AG04450 (cell line): ENCODE data around the gene CBLN3. TPM values are rescaled to one million over a fixed set of nuclear protein-coding genes. Genes with fewer than 3 reads are reported as not detected.
A peak's percentile ranks its signal among the peaks of the same experiment; 100 is the strongest.

Source experiments
- CTCF ChIA-PET: fragments of 300-600, 350-600 bp; formaldehyde crosslinking; extraction: SDS; loops from one replicate; lab custom pipeline; 2022; ENCODE audit warnings: antibody characterized with exemption, inconsistent platforms; lab: Charles Lee
- POLR2A ChIA-PET: fragments of 350-600 bp; formaldehyde crosslinking; extraction: SDS; loops from one replicate; lab custom pipeline; 2021; ENCODE audit warnings: antibody characterized with exemption, inconsistent platforms; lab: Yijun Ruan, JAX
- DNase-seq: peaks from one replicate; pipeline ENCODE4 v3.0.0-alpha.2; 2011; ENCODE audit warnings: low read depth, low spot score
- H3K27ac ChIP-seq: one replicate; pipeline ENCODE4 v1.5.1; 2012; ENCODE audit warnings: low read depth, low read length, control low read depth
- H3K27me3 ChIP-seq: one replicate; pipeline ENCODE4 v1.6.0; 2012; ENCODE audit warnings: low read length; ENCODE audit not compliant: control insufficient read depth, insufficient read depth
- H3K4me3 ChIP-seq: 2 replicates; pipeline ENCODE4 v1.5.1; 2011; ENCODE audit warnings: mild to moderate bottlenecking, low read depth, low read length, control low read depth
- H3K9me3 ChIP-seq: 2 replicates; pipeline ENCODE4 v1.5.1; 2012; ENCODE audit warnings: low read length; ENCODE audit not compliant: control insufficient read depth, insufficient read depth
- CTCF ChIP-seq: IDR thresholded peaks from 2 replicates; pipeline ENCODE4 v1.5.1; 2011; ENCODE audit warnings: low read depth, low read length, control low read depth, inconsistent platforms
- polyA plus RNA-seq: library from polyadenylated mRNA; depleted of rRNA; stranded (reverse); fragments of >200 nt; gene quantifications from 2 replicates; pipeline ENCODE4 v1.2.3, GENCODE V29; 2011

CBLN3 gene
- polyA plus RNA-seq, 1 experiment: 1.8 TPM

GRCh38 chr14:24442240-24443052 is 13.0 kb upstream of the CBLN3 start, which contains the start of gene SDR39U1:
Gene SDR39U1, minus strand, starts transcription at chr14:24442776. Its CDS starts 7 bp downstream, at chr14:24442769.
- TF ChIP-seq CTCF: no peak
- H3K4me3 ChIP-seq: peak within 1 kb of the TSS; percentile 94
- peak; percentile 98 for DNase-seq
- H3K9me3 ChIP-seq: no peaks in the 10 kb centered on the region; the same call in 1 of the 2 replicates
- POLR2A ChIA-PET: interaction anchor here (0.8 to 1.3 kb wide), 4 partner anchors 11 to 134 kb away, joined by 3 to 9 read pairs (median 6); partner anchors contain the start of genes CIDEB and KHNYN
- H3K27me3 ChIP-seq: no peaks in the 10 kb centered on the region
- CTCF ChIA-PET: interaction anchor here (0.6 to 4.2 kb wide), 8 partner anchors 11 to 201 kb away, joined by 4 to 66 read pairs (median 5); partner anchors contain the start of genes ADCY4 and CIDEB
- peak within 1 kb of the TSS; percentile 100 for H3K27ac ChIP-seq

- Histone ChIP-seq H3K27me3 (no peaks in the 10 kb centered on the region), H3K27ac (peak overlapping the region; percentile 100), H3K9me3 (no peaks in the 10 kb centered on the region; the same call in 1 of the 2 replicates), H3K4me3 (peak overlapping the region; percentile 94)
- ChIA-PET POLR2A (interaction anchor here (0.8 to 1.3 kb wide), 4 partner anchors 10 to 134 kb away, joined by 3 to 9 read pairs (median 6); partner anchors contain the start of genes CIDEB and KHNYN), CTCF (interaction anchor here (0.5 to 4.2 kb wide), 8 partner anchors 10 to 332 kb away, joined by 3 to 66 read pairs (median 5); partner anchors contain the start of genes ADCY4 and CIDEB)
- no peak for TF ChIP-seq CTCF
- DNase-seq: no peak
Observed at GRCh38 chr14:24441904-24442239, 12.4 kb upstream of the CBLN3 start.

GRCh38 chr14:24441485-24441884 is 12.0 kb upstream of the CBLN3 start:
- CTCF ChIA-PET: interaction anchor here (0.5 to 4.2 kb wide), 7 partner anchors 10 to 332 kb away, joined by 3 to 66 read pairs (median 5); partner anchors contain the start of genes ADCY4 and CIDEB
- peak overlapping the region; percentile 100 for H3K27ac ChIP-seq
- no peaks in the 10 kb centered on the region; the same call in 1 of the 2 replicates for H3K9me3 ChIP-seq
- H3K4me3 ChIP-seq: peak overlapping the region; percentile 94
- DNase-seq: no peak
- TF ChIP-seq CTCF: no peak
- POLR2A ChIA-PET: interaction anchor here (0.8 to 1.3 kb wide), 4 partner anchors 10 to 133 kb away, joined by 3 to 9 read pairs (median 6); partner anchors contain the start of genes CIDEB and KHNYN
- no peaks in the 10 kb centered on the region for H3K27me3 ChIP-seq

GRCh38 chr14:24440606-24441399 is 11.3 kb upstream of the CBLN3 start:
- no peak overlapping the region for H3K27ac ChIP-seq
- H3K4me3 ChIP-seq: no peak overlapping the region; the same call in 1 of the 2 replicates
- no peak for DNase-seq
- no peaks in the 10 kb centered on the region for H3K27me3 ChIP-seq
- no peaks in the 10 kb centered on the region; the same call in 1 of the 2 replicates for H3K9me3 ChIP-seq
- POLR2A ChIA-PET: no interaction called here
- TF ChIP-seq CTCF: no peak
- CTCF ChIA-PET: interaction anchor here (0.9 to 4.2 kb wide), 5 partner anchors 9 to 133 kb away, joined by 5 to 66 read pairs (median 5); partner anchors contain the start of genes ADCY4 and CIDEB
